Measurements from ENCODE around the gene RET.

The RET gene

DNA sequence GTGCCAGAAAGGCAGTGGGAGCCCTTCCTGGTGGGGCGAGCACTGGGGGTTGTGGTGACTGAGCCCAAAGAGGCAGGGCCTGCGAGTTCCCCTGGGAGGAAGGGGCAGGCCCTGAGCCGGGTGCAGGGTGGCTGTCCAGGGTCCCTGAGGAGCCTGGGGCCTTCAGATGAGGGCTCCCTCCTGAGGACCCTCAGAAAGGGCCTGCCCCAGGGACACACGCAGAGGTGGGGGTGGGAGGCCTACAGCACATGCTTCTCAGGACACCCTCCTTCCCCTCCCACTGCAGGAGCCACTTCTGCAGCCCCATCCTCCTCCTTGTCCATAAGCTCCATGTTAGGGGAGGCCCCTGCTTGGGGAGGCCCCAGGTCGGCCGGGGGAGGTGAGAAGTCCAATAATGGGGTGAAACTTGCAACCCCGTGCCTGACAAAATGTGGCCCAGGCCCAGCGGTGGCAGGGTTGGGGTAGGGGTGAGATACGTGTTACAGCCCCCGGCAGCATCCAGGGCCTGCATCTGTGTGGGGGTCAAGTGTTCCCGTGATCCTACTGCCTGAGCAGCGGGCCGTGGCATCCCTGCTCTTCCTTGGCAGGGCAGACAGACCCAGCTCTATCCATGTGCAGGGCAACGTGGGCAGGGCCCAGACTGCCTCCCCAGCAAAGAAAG lies 31.8 kb upstream of the RET start:
- no peak for DNase-seq (ENCODE audit: low spot score)

DNA sequence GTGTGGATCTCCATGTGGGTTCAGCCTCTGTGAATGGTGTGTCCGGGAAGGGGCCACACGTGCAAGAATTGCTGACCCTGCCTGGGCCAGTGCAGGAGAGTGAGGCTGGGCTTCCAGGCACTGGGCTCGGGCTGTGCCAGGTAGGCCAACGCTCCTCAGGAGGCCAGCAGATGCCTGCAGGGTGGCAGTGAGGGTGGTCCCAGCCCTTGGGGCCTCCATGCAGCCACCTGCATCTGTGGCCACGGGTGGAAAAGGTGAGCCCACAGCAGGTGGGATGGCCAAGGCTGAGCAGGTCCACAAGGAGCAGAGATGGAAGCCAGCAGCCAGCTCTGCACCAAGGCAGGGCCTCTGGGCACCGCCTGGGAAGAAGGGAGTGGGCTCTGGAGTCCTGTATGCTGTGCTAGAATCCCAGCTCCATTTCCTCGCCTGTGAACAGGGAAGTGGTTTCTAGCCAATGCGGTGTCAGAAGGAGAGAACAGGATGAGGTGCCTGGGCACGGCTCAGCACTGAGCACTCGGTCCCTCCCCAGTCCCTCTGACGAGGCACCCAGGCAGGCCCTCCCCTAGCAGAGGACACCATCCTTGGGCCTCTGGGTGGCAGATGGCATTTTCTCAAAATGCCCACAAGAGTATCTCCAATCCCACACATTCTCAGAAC lies 31.1 kb upstream of the RET start:
- DNase-seq (ENCODE audit: low spot score), result no peak

DNA sequence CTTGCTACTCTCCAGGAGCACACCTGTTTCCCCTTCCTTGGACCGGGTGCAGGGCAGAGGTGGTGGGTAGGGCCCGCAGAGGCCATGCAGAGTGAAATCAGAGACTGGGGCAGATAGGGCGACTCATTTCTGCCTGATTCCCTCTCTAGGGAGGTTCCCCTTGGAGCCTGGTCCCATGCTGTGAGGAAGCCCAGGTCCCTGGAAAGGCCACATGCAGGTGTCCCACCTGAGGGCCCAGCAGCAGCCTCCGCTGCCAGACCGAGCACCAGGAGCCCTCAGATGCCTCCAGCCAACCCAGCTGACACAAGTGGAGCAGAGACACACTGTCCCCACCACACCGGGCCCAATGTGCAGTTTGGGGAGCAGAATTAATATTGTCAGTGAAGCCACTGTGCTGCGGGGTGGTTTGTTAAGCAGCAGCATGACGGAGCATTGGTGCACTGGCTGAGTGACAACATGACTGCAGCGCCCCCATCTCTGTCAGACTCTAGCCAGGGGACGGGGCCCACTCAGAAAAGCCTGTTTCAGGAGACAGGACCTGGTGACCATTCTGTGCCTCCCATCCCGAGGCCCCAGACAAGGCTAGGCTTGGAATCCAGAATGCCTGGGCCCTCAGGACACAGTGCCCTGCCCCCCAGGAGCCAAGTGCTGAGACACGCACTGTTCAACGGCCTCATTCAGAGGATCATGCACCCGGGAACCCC lies 30.4 kb upstream of the RET start:
- no peak for DNase-seq (ENCODE audit: low spot score)

DNA sequence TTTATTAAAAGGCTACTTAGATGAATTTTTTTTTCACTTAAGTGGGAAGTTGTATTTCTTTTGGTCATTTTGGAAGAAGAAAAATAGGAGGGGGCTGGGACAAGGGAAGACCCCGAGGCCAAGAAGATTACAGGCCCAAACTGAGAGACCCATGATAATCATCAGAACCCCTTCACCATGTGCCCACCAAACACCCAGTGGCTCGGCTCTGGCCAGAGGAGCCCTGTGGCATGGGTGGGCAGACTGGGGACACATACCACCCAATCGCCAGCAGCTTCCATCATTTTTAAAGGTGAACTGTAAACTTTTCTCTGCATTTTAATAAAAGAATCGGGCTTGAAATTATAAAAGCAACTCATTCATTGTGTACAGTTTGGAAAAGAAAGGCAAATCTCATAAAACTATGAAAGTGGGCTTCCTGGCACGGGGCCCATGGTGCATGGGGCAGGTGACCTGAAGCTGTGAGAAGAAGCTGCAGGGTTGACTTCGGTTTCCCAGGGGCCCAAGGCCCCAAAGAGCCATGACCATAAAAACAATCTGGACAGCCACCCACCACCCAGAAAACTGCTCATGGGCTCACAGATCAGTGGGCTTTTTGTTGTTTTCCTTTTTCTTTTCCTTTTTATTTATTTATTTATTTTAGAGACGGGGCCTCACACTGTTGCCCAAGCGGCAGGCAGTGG lies 29.4 kb upstream of the RET start:
- DNase-seq (ENCODE audit: low spot score), result no peak

DNA sequence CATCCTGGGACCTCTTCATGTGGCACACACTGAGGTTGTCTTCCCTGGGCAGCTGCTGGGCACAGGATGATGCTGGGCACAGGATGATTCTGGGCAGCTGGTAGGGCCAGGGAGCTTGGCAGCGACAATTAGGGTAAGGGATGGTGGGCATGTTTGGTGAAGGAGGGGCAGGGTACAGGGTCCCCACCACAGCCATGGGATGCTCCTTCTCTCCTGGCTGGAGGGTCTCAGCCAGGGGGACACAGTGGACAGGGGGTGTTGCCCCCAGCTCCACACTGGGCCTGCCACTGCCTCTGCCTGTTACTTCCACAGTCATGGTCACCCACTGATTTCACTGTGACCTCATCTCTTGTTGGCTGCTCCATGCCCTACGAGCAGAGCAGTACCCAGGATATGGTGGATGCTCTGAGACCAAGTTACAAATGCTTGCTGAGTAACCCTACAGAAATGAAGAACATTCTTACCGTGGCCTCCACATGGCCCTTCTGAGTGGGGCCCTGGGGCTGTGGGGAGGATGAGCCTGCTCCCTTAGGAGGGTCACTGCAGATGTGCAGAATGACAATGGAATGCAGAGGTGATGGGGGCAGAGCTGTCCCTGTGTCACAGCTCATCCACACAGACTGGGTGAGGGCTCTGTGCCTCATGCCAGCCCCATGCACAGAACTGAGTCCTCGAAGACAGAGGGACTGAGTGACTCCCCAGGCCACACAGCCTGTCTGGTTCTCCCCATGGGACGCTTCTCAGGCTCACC lies 28.4 kb upstream of the RET start:
- DNase-seq (ENCODE audit: low spot score), result peak; percentile 53

DNA sequence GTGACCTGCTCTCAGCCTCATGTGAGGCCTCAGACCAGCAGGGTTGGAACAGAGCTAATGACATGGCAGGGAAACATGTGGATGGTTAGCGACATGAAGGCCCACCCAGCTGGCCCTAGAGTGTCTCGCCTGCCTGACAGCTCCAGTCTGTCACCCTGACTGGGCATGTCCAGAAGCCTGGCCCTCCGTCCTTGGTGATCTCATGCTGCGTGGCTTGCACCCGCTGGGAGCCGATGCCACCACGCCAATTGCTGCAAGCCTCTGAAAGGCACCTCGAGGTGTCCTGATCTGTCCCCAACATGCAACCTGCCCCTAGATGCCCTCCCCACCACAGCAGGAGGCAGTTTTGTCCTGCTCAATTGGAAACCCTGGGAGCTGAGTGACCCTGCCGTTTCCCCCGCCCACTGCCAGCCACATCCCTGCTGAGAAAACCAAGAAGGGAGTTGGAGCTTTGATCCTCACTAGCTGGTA lies 27.8 kb upstream of the RET start:
- DNase-seq (ENCODE audit: low spot score), result no peak

DNA sequence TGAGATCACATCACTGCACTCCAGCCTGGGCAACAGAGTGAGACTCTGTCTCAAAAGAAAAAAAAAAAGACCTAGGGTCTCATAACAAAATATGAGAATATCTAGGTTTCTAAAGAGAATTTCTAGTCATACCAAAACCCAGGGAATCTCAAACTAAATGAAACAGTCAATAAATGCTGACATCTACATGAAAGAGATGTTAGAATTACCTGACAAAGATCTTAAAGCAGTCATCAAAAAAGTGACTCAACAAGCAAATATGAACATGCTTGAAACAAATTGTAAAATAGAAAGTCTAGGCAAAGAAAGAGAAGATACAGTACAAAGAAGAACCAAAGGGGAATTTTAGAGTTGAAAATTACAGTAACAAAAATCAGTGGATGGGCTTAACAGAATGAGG lies 26.9 kb upstream of the RET start:
- DNase-seq (ENCODE audit: low spot score), result no peak

DNA sequence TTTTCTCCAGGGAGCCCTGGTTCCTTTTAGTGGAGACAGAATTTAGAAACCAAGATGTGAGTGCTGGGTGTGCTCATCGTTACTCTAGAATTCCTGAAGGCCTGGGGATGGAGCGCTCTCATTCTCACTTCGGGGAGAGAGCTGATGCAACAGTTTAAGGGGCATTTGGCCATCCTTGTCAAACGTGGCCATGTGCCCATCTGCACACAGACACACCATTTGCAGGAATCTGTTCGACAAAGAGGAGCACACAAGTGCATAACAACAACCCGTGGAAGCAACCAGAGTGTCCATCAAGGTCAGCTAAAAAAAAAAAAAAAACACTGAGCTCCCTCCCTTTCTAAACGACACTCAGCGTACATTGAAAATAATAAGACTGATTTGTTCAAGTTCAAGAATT lies 23.0 kb upstream of the RET start:
- no peak for DNase-seq (ENCODE audit: low spot score)

DNA sequence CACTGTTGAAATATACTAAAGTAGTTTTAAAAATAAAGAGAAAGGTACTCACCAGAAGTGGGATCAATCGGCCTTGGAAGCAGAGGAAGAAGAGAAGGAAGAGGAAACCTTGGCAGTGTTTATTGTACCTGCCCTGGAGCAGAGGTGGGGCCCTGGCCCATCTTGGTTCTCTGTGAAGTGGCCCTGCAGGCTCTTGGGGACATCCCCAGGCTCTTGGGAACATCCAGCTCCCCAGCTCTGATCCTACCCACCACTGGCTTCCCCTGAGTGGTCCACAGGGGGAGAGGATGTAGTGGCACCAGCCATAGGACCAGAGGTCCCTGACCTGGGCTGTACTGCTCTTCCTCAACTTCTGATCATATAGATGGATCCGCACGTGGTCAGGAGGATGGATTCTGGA lies 22.3 kb upstream of the RET start:
- no peak for DNase-seq (ENCODE audit: low spot score)

DNA sequence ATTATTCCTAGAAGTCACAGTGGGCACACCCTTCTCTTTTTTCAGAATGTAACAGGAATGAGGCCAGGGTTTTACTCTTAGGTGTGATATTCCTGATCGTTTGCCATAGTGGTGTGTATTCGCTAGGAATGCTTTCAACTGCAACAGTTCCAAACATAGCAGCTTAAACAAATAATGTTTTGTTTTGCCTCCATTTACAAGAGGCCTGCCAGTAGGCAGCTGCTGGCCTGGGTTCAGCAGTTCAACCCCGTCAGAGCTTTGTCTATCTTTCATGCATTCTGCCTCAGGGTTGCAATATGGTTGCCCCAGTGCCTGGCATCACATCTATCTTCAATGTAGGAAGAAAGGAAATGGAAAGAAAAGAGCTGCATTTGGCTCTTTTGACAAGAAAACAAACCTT lies 21.7 kb upstream of the RET start:
- no peak for DNase-seq (ENCODE audit: low spot score)

DNA sequence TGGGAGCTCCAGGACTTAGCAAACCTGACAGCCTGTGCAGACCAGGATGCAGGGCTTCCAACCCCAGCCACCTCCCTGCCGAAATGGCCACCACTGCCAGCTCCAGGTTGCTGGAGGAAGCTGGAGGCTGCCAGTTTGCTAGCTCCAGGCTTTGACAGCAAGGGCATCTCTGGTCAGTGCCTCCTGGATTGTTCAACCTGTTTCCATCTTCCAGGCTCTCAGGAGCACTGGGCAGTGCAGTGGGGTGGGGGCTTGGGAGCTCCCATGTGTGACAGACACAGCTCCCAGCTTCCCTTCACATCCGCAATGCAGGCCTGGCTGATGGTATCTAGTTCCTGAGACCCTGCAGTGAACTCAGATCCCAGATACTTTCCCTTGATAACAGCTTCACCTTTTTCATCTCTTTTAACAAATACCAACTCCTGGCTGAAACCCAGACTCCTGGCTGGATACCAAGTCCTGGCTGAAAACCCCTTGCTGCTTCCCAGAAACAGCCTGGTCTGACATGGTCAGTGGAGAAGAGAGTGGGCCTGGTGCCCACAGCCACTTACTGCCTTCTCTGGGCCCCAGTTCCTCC lies 20.8 kb upstream of the RET start:
- no peak for DNase-seq (ENCODE audit: low spot score)

DNA sequence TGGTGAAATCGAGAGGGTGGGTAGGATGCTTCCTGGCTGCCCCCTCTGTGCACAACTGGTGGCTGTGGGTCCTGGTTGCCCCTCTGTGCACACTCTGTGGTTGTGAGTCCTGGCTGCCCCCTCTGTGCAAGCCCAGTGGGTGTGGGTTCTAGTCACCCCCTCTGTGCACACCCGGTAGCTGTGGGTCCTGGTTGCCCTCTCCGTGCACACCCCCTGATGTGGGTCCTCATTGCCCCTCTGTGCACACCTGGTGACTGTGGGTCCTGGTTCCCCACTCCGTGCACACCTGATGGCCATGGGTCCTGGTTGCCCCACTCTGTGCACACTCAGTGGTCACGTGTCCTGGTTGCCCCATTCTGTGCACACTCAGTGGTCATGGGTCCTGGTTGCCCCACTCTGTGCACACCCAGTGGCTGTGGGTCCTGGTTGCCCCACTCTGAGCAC lies 20.3 kb upstream of the RET start:
- no peak for DNase-seq (ENCODE audit: low spot score)

DNA sequence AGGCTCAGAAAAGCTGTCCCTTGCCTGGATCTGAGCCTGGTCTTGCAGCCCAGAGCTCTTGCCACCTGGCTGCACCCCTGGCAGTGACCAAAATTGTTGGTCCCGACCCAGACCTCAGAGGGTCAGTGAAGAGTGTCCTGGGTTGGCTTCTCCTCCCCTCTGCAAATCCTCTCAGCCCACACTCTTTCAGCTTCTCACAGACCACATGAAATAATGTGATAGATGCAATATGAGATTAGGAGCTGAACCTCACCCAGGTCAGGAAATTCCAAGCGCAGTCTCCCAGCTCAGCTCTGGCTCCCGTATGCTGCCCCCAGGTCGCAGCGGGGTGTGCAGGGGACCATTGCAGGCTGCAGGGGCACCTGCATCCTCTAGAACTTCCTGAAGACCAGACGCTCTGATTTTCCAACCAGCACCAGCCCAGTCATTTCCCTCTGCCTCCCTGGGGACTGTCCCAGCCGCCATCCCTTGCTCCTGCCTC lies 19.6 kb upstream of the RET start:
- no peak for DNase-seq (ENCODE audit: low spot score)

DNA sequence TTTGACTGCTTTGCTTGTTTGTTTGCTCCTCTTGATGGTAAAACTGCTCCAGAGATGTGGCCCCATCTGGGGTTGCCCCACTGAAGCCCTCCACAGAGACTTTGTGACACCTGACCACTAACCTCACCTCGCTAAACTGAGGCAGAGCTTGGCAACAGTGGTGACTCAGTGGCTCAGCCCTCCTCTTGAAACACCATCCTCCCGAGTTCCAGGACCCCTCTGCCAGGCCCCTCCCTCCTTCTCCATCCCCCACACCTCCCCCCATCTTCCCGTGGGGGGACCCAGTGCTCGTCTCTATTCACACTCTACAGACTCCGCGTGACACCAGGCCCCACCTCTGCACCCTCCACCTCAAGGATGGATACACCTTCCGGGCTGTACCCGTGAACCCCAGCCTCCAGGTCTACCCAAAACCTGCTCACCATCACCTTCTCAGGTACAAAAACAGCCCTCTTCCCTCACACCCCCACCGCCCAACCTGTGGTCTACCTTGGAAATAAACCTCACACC lies 19.0 kb upstream of the RET start:
- no peak for DNase-seq (ENCODE audit: low spot score)

DNA sequence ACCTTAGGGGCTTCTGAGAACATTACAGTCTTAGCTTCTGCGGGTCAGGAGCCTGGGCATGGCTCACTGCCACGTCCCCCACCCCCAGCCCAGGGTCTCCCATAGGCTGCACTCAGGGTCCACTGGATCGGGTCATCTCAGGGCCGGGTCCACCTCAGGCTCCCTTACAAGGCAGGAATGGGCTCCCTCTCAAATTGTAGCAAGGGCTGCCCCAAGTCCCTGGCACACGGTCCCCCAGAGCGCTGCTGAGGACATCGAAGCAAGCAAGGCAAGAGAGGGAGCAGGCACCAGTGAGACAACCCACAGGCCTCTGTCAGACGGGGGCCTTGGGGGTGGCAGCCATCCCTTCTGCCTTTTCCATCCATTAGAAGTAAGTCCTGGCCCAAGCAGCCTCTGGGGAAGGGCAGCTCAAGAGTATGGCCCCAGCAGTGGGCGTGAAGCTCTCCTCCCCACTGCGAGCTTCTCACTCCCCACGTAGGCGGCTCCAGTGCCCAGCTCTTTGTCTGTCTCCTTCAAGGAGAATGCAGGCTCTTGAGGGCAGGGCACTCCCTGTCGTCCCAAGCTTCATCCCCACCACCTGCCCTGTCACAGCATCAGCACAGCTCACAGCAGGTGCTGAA lies 18.0 kb upstream of the RET start:
- DNase-seq (ENCODE audit: low spot score), result no peak

DNA sequence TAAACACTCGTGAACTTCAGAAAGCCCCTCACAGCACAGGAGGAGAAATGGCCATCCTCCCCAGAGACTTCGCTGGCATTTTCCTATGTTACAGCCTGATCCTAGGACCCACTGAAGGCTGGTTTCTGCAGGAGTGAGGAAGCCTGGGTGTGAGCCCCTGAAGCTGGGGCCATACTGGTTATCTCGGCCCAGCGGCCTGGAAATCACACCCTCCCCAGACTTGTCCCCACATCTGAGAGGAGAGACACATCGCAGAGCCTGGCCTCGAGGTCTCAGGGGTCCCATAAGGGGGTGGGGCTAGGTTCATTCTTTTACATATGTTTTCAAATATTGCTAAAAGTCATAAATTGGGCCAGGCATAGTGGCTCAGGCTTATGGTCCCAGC lies 17.5 kb upstream of the RET start:
- DNase-seq (ENCODE audit: low spot score), result no peak

DNA sequence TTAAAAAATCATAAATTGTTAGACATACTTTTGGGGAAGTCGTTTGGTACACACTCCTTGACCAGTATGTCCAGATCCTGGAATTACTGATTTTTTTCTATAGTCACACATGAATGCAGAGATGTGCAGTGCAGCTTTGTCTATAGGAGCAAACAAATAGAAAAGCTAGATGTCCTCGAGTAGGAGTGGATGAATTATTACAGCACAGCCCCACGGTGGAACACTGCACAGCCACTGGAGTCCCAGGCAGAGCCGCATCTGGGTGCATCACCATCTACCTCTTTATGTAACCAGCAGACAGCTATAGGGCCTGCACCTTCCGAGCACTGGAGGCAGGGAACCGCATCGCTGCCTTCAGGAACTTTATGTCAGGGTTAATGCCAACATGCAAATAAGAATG lies 17.0 kb upstream of the RET start:
- DNase-seq (ENCODE audit: low spot score), result no peak

DNA sequence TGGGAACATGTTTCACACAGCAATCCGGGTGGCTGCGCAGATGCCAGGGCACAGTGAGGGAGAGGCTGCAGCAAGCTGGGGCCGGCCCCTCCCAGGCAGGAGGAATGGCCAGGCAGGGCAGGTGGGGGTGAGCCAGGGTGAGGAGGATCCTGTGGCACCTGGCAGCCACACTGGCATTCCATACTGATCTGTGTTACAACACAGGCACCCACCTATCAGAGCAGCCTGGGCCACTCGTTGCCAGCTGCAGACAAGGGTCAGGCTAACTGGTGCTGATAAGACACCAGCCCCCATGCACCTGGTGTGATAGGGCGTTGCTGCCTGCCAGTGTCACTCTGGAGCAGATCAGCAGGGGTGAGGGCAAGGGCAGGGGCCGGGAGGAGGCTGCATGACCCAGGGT lies 16.6 kb upstream of the RET start:
- no peak for DNase-seq (ENCODE audit: low spot score)

DNA sequence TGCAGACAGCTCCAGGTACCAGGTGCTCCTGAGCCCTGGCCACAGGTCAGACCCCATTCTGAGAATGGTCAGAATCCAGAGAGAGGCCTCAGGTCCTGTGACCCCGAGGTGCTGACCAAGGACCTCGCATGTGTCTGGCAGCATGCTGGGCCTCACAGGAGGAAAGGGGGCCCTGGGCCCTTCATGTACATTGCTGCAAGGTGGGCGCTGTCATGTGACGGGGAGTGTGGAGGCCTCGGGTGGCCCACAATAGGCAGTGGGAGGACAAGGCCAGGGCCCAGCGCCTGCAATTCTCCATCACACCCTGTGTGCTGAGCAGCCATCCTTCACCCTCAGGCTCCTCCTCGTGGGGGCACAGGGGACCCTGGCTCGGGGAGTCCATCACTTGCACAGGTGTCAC lies 15.5 kb upstream of the RET start:
- DNase-seq (ENCODE audit: low spot score), result no peak

DNA sequence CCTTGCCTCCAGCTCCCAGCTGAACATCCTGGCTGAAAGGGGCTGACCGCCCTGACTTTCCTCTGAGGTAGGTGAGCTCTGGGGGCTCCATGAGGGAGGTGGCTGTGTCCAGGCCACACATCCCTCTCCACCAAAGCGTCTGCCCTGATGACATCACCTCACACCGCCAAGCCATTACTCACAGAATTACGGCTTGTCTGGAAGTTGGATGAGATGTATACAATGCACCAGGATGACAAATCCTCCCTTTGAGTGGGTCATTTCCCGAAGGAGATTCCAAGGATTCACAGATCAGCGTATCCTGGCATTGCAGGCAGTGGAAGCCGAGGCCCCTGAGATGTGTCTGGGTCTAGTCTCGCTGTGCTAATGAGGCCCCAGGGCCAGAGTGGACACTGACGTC lies 15.1 kb upstream of the RET start:
- no peak for DNase-seq (ENCODE audit: low spot score)
